ENCODE data around the gene RPS6KA5.

DNA sequence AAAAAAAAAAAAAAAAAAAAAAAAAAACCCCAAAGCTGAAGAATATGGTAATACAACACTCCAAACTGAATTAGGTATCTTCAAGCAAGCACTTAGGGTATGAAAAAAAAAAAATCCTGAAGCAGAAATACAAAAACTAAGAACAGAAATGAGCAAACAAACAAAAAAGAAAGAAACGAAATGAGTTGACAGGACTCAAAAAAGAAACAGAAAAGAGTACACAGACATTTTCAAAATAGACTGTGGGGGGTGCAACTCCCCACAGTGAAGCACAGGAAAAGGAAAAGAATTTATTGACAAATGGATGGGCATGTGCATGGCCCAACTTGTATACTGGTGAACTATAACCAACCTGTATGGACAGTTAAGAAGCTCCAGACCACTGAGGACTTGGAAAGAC, 24.6 kb downstream of the RPS6KA5 start:
- TF ChIP-seq, protein P1, sequence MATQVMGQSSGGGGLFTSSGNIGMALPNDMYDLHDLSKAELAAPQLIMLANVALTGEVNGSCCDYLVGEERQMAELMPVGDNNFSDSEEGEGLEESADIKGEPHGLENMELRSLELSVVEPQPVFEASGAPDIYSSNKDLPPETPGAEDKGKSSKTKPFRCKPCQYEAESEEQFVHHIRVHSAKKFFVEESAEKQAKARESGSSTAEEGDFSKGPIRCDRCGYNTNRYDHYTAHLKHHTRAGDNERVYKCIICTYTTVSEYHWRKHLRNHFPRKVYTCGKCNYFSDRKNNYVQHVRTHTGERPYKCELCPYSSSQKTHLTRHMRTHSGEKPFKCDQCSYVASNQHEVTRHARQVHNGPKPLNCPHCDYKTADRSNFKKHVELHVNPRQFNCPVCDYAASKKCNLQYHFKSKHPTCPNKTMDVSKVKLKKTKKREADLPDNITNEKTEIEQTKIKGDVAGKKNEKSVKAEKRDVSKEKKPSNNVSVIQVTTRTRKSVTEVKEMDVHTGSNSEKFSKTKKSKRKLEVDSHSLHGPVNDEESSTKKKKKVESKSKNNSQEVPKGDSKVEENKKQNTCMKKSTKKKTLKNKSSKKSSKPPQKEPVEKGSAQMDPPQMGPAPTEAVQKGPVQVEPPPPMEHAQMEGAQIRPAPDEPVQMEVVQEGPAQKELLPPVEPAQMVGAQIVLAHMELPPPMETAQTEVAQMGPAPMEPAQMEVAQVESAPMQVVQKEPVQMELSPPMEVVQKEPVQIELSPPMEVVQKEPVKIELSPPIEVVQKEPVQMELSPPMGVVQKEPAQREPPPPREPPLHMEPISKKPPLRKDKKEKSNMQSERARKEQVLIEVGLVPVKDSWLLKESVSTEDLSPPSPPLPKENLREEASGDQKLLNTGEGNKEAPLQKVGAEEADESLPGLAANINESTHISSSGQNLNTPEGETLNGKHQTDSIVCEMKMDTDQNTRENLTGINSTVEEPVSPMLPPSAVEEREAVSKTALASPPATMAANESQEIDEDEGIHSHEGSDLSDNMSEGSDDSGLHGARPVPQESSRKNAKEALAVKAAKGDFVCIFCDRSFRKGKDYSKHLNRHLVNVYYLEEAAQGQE (IDR thresholded peaks at IDR 0.05; ENCODE audit: insufficient read depth in 1 of 2, low read depth in 2 of 2, low read length in 1 of 2) = no peak
- TF ChIP-seq CTCF (IDR thresholded peaks at IDR 0.05) (no peak), TCF7L2 (IDR thresholded peaks at IDR 0.05; ENCODE audit: low read depth, low read length) (no peak), SIN3A (IDR thresholded peaks at IDR 0.05; ENCODE audit: borderline replicate concordance, insufficient read depth, low read depth, low read length) (no peak)
